Stimulated activated CD8-positive, alpha-beta memory T cell treated with anti-CD3 and anti-CD28 coated beads, Interleukin-12 subunit alpha, Interleukin-12 subunit beta, amount 100 ng/mL, for 1 hour (primary cell): ENCODE measurements around the gene MCF2L2.
"Not testable (repeated sequence)": the region's sequence is repeated elsewhere in the genome, so short reads cannot be mapped to it uniquely, and the experiment has no call there.

Experiments
- DNase-seq: peaks from one replicate; pipeline ENCODE4 v3.0.0-alpha.2; 2020; ENCODE audit warnings: low read depth

The MCF2L2 gene

GRCh38 chr3:183443395-183444385 lies 15.3 kb upstream of the MCF2L2 start:
- DNase-seq, result no peak

GRCh38 chr3:183442994-183443393 lies 14.6 kb upstream of the MCF2L2 start:
- no peak for DNase-seq

GRCh38 chr3:183440521-183440920 lies 12.1 kb upstream of the MCF2L2 start:
- DNase-seq, result not testable (repeated sequence)

- DNase-seq, result no peak
These were observed 11.1 kb upstream of the MCF2L2 start for GRCh38 chr3:183439515-183439914.

- no peak for DNase-seq
These were observed 10.3 kb upstream of the MCF2L2 start for GRCh38 chr3:183438735-183439134.

GRCh38 chr3:183437666-183438564 lies 9.5 kb upstream of the MCF2L2 start:
- DNase-seq, result no peak

- DNase-seq, result no peak
These were observed 8.6 kb upstream of the MCF2L2 start for GRCh38 chr3:183437061-183437460.

GRCh38 chr3:183435661-183436060 lies 7.2 kb upstream of the MCF2L2 start:
- no peak for DNase-seq

GRCh38 chr3:183434992-183435391 lies 6.6 kb upstream of the MCF2L2 start:
- no peak for DNase-seq

GRCh38 chr3:183434503-183434902 lies 6.1 kb upstream of the MCF2L2 start:
- DNase-seq, result no peak

GRCh38 chr3:183430325-183430957 lies 2.0 kb upstream of the MCF2L2 start:
- no peak for DNase-seq

GRCh38 chr3:183427876-183428446 lies 458 bp downstream of the MCF2L2 start:
- no peak for DNase-seq

- DNase-seq, result no peak
These were observed 1.1 kb downstream of the MCF2L2 start for GRCh38 chr3:183427196-183427875.

GRCh38 chr3:183418807-183419206 lies 9.6 kb downstream of the MCF2L2 start:
- not testable (repeated sequence) for DNase-seq

- DNase-seq, result no peak
These were observed 17.1 kb downstream of the MCF2L2 start for GRCh38 chr3:183411216-183411922.

GRCh38 chr3:183410759-183411158 lies 17.7 kb downstream of the MCF2L2 start:
- DNase-seq, result no peak

- no peak for DNase-seq
These were observed 18.1 kb downstream of the MCF2L2 start for GRCh38 chr3:183410280-183410679.

- no peak for DNase-seq
These were observed 19.2 kb downstream of the MCF2L2 start for GRCh38 chr3:183409219-183409618.

- DNase-seq, result no peak
These were observed 26.7 kb downstream of the MCF2L2 start for GRCh38 chr3:183401678-183402077.

- DNase-seq, result no peak
These were observed 28.1 kb downstream of the MCF2L2 start for GRCh38 chr3:183400352-183400751.
